Midbrain (tissue), 1 donor: ENCODE data around the gene GDF10.

Experiments used
- DNase-seq: peaks from one replicate; lab custom pipeline; 2025; lab: John Stamatoyannopoulos, UW

Gene GDF10

DNA sequence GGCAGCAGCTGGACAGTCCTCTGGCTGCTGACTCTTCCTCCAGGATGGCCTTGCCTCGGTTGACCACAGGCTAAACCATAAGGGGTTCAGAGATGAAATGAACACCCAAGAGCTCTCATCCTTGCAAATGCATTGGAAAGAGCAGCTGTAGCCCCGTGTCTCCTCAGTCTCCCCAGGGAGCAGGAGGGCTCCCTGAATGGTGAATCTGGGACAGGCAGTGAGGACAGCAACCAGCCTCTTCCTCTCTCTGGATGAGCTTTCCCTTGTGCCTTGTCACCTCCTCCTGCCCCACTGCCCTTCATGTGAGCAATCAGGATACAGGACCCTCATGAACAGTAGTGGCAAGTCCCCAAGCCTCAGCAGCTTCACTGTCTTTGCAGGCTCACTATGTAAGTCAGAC lies 23.9 kb upstream of the GDF10 start:
- no peak for DNase-seq

DNA sequence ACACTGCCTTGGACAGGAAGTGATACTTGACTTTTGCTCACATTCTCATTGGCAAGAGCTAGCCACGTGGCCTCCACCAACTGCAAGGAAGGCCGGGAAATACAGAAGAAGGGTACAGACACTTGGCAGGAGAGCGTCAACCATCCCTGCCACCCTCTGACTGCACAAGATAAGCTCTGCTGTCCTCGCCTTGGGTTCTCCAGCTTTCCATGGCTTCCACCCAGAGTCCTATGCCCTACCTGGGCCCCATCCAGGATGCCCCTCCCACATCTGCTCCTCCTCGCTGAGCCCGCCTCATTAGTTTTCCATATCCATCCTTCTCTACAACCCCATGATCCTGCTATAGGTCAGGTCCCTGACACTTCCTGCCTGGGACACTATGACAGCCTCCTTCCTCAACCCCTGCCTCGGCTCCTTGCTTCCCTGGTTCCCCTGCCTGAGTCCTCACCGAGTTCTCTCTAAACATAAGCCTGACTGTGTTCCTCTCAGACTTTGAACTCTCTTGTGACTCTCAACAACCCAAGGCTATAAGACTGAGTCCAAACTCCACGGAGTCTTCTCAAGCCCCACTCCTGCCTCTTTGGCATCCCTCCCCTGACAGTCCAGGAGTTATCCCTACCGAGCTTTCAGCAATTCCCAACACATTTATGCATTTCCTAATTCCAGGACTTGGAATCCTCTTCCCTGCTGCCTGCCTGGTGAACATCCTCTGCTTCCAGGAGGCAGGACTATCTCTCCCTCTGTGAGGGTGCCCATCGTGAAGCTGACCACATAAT lies 23.2 kb upstream of the GDF10 start:
- no peak for DNase-seq

DNA sequence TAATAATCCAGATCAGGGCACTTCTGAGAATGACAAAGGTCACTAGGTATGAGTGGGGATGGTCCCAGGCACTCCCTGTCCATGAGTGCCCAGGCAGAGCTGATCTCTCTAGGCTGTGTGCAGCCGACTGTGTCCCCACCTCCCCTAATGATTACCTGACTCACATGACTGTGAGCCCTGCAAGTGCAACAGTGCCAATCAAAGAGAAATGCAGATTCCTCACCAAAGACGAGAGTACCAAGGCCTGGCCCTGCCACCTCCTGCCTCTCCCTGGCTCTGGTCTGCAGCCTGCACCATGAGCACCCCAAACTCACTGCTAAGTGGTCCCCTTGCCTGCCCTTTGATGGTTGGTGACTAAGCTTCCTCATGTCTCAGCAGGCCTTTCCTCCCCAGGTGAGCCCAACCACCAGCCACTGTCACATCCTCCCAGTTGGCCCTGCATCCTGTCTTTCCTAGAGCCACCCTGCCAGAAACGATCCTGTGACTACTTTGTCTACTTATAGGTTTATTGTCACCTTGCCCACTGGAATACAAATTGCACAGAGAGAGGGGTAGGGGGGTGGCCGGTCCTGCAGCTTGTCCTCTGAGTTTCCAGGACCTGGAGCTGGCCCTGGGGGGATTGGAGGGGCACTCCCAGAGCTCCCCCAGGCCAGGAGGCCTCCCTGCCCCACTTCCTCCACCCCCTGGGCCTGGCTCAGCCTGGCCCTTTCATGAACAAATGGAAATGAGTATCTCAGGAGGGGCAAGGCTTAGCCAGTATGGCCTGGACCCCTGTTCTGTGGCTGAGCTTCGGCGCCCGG lies 22.4 kb upstream of the GDF10 start:
- DNase-seq = no peak

DNA sequence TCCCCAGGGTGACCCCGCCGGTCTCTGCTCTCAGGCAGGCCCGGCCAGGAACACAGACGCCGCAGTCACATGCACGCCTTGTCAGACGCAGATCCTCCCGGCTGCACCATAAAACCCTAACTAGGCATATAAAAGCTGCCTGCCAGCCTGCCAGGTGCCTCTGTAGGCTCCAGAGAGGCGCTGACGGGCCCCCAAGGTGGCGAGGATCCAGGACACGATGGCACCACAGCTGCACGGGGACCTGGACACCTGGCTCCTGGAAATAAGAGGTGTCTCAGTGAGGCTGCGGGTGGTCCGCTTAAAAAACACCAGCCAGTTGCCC lies 21.9 kb upstream of the GDF10 start:
- DNase-seq = no peak

DNA sequence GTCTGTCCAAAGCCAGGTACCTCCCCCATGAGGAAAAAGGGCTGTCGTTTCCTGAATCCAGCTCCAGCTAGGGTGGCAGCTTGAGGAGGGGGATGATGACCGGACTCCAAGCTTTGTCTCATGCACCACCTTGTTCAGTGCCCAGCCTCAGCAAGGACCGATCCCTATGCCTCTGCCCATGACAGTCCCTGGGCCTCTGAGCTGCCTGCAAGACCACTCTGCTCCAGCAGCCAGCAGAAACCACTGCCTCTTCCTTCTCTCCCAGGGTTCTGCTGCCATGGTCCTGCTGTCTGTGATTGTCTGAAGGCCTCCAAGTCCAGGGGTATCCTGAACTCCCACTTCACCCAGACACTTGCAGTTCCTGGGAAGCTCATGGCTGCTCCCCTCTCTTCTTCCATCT lies 21.3 kb upstream of the GDF10 start:
- no peak for DNase-seq

DNA sequence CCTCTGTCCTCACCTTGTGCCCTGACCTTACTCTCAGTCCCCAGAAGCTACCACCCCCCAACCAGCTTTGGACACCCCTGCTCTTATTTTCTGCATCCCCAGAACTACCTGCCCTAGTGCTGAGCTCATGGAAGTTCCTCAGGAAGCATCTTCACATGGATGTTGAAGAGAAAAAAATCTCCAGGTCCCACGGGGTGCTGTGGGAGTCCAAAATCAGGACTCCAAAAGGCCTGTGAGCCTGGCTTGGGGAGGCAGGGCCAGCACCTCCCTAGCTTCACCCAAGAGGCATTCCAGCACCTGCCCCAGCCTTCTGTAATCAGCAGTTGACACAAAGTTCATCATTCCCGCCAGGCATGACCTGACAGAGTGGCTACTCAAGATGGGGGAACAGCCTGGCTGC lies 20.7 kb upstream of the GDF10 start:
- no peak for DNase-seq

DNA sequence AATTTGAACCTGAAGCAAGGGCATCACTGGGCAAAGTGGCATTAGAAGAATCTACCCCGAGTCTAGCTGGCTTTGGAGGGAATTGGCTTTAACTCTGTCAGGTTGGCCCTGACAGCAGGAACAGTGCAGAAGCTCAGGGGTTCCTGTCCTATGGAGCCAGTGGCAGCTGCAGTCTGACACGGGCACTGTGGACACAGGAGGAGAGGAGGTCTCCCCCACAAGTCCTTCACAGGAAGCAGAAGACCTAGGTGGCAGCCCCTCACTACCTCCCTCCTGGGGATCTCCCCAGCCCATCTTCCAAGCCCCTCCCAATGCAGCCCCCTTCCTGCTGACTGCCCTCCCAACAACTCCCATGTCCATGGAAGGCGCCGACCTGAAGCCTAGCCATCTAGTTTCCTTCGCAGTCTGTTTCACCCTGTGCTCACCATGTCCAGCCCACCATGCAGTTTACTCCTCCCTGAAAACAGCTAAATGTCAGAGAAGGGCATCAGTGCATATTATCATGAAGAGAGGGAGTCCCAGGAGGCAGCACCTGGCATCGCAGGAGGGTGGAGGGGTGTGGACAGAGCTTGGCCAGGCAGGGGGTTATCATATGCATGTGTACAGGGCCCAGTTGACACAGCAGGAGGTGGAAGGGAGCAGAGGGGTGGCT lies 17.9 kb upstream of the GDF10 start:
- DNase-seq = no peak

DNA sequence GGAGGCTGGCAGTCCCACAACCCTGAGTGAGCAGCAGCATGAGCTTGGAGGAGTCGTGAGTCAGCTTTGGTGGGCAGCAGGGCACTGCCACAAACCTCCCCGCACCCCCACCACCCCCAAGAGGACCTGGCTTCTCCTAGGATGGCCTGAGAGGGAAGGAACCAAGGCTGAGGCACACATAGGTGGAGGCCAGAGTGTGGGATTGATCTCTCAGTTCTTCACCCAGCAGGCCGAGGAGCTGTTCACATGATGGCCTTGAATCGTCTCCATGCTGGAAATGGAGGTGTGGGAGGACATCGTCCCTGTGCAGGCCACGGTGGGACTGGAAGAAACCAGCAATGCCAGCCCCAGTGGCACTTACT lies 17.4 kb upstream of the GDF10 start:
- no peak for DNase-seq

DNA sequence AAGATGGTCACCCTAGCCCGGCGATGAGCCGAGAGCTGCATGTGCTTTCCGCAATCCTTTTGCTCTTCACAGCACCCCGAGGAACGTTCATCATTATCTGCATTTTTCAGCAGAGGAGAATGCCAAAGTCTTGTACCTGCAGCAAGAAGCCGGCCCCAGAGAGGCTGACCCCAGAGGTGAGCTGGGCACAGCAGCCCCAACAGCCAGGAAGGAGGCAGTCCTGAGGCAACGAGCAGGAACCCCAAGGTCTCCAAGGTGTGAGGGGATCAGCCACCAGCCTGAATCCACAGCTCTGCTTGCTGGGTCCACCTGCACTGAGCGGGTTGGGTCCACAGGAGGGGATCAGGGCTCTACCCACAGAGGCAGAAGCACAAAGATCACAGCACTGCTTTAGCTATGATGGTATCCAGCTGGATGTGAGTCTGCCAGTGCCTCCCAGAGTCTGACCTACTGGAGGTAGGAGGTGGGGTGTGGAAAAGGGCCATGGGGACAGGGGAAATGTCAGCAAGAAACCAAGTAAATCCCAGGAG lies 16.8 kb upstream of the GDF10 start:
- no peak for DNase-seq

DNA sequence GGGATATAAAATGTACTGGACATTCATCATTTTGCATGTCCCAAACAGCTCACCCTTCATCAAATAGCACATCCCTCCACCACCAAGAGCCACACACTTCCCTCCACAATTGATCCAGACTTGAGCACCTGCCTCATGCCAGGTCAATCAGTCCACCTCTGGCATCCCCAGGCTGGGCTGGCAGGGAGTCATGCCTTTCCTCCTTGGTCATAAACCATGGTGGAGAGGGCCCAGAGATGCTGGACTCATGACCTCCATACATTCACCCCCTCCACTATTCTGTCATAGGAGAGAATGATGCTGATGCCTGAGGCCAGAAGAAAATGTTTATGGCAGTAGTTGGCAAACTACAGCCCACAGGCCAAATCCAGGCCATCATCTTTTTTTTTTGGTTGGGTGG lies 16.1 kb upstream of the GDF10 start:
- no peak for DNase-seq

DNA sequence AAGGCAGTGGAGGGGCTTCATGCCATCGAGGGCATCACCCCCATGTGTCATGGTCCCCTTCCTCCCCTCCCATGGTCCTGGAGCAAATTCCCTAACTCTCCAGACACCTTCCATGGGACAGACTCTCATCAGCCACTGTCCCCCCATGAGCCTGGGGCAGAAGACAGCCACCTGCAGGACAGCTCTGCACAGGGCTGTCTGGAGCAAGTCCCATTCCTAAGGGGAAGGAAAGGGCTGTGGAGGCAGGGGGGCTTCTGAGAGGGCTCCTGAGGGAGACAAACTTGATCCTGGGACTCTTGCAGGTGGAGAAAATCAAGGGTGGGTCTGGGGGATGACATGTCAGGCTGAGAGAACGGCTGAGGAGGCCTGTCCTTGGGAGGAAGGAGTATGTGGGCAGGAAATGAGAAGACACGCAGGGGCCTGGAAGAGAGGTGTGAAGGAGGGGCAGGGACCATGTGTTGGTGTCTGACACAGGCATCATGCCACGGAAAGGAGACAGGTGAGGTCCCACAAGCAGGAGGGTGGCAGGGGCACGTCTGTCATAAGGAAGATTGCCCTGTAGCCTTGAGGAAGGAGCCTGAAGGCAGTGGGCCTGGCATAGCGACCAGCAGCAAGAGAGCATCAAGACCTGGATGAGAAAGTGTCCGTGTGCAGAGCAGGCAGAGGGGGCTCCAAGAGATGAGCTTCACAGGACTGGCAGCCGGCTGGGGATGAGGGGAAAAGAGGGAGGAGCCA lies 14.4 kb upstream of the GDF10 start:
- no peak for DNase-seq

DNA sequence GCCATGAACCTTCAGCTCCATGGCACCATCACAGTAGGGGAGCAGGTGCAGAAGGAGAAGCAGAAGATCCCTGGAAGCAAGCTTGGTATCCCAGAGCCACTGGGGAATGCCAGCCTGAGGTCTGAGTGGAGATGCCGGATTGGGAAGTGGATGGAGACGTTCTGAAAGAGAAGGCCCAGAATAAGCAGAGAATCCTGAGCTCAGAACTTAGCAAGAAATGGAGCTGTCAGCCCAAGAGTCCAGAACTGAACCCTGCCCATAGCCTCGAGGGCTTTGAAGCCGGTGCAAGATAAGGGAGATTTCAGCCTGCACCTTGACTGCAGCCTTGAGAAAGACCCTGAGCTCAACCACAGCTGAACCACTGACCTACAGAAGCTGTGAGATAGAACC lies 13.9 kb upstream of the GDF10 start:
- no peak for DNase-seq

DNA sequence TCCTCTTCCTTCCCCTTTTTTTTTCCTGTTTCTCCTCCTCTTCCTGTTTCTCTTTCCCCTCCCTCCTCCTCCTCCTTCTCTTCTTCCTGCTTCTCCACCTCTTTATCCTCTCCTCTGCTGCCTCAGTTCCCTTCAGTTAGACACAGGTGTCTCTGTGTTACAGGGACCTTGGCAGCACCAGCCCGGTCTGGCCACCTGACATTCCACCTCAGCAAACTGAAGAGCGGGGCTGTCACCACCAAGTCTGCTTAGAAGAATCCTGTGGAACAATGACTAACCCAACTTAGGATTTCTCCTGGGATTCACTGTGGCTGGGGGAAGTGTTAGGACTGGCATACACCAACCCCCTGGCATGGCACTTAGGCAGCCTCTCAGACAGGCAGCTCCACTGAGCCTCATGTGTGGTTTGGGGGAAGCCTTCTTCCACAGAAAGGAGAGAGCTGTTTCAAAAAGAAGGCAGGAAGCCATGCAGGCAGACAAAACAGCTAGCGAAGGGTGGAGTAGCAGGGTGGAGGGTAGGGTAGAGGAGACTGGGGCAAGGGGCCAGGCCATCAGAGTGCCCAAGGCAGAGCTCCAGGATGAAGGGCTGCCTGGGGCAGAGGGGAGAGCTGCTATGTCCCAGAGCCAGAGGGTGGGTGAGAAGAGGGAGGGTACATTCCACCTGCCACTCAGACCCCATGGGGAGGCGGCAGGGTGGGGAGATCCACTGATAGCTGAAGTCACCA lies 13.2 kb upstream of the GDF10 start:
- DNase-seq = no peak

DNA sequence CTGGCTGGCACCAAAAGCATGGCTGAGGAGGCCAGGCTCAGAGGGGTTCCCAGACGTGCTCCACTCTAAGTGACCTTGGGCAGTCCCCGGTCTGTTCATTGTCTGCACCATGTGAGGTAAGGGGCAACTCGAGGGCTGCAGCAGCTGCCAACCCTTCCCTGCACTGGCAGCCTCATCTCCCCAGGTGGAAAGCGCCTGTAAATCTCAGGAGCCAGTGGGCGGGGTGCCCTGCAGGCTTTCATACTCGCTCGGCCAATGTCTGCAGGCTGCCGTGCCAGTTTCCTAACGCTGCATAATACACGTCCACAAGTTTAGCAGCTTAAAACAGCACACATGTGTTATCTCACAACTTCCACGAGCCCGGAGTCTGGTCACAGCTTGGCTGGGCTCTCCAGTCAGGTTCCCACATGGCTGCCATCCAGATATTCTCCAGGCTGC lies 12.6 kb upstream of the GDF10 start:
- no peak for DNase-seq

DNA sequence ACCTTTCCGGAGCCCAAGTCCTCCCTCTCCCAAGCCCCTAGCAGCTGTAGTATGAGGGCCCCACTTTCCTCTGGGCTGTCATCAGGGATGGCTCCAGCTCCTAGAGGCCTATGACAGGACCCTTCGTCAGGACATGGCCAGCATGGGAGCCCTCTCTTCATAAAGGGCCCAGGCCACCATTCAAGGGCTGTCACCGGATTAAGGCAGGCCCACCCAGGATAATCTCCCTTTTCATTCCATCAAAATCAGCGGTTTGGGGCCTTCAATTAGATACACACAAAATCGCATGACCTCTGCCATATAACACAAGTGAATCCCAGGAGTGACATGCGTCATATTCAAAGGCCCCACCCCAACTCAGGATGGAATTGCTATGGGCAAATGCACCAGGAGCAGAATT lies 12.2 kb upstream of the GDF10 start:
- DNase-seq = no peak

DNA sequence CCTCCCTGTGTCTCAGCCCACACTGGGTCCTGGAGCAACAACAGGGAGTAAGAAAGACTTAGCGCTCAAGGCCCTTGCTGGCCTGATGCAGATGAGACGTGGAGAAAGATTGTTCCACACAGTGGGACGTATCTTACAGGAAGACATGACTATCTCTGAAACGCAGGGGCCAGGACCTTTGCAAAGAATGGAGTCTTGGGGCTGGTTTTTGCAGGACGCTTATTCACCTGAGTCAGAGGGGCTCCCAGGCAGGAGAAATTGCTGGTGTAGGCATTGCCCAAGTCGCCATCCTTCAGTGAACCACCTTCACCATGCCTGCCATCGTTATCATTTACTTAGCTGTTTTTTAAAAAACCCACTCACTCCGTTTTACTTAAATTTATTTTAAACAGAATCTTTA lies 11.8 kb upstream of the GDF10 start:
- DNase-seq = no peak

DNA sequence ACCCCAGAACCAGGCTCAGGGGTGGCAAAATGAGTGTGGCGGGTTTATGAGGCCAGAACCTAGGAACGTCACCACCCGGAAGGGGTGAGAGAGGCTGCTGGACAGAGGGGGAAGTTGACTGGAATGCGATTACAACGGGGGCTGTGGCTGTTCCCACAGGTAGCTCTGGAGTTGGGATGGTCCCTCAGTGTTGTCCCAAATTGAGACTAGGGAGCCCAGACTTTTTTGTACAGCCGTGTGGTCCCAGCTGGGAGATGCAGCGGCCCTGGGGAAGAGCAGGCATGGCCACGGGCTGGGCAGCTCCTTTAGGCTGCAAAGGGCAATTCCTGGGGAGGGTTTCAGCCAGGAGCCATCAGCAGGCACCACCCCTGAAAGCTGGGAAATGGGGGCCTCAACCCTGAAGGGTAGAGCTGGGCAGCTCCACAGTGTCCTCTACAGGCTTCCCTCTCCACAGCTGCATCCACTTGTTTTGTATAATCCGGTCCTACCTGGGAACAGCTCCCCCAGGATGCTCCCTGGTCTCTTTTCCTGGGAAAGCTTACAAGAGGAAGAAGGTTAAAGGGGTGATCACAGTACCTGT lies 11.0 kb upstream of the GDF10 start:
- no peak for DNase-seq

DNA sequence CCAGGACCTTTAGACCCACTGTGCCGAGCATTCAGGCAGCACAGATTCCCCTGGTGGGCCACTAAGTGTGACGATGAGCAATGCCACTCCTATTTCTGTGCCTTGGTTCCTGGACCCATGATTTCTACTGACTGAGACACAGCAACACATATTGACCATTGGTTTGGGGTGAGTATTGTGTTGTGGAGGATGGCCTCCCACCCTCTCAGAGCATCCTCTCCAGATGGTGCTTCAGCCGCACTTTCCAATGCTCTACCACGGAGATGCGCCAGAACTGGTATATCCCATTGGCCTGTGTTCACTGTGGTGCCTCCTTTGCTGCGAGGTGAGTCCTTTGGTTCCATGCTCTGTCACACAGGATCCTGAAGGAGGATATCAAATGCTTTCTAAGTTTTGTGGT lies 10.1 kb upstream of the GDF10 start:
- DNase-seq = no peak

DNA sequence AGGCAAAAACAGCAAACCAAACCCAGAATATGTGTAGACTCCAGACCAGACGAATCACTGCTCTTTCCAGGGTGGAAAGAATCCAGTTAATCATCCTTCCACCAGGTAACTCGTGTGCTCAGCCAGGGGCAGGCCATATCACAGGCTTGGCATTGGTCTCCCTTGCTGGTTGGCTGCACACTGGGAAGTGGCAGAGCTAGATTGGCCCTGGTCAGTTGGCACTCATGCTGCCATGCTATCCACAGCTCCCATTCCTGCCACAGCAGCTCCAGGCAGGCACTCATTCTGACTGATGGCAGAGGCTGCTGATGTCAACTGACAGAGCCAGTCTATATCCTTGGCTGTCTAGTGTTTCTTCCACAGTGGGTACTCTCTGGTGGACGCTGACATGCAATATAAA lies 9.7 kb upstream of the GDF10 start:
- no peak for DNase-seq

DNA sequence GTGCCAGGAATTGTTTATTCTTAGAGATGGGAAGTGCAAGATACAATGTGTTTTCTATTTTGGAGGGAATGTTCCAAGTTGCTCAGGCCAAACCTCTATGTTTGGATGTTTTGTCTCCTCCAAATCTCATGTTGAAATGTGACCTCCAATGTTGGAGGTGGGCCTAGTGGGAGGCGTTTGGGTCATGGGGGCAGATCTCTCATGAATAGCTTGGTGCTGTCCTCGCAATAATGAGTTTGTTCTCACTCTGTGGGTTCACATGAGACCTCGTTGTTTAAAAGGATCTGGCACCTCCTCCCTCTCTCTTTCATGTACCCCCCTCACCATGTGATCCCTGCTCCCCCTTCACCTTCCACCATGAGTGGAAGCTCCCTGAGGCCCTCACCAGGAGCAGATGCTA lies 8.3 kb upstream of the GDF10 start:
- no peak for DNase-seq

DNA sequence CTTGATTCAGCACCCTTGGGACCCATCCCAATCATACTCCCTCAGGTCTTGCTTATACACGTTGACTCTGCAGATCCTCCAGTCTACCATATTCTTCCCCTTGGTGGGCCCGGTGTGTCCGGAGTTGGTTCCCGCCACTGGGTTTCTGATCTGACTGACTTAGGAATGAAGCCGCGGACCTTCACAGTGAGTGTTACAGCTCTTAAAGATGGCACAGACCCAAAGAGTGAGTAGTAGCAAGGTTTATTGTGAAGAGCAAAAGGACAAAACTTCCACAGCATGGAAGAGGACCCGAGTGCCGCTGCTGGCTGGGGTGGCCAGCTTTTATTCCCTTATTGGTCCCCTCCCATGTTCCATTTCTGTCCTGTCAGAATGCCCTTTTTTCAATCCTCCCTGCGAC lies 5.9 kb upstream of the GDF10 start:
- no peak for DNase-seq
